ENCODE results near the gene FSHR. TPM values are rescaled to one million over a fixed set of nuclear protein-coding genes. Genes with fewer than 3 reads are reported as not detected.

FSHR gene
- total RNA-seq, 1 donor from 2014 or later = not detected

GRCh38 chr2:49043405-49043982 lies 110.8 kb downstream of the FSHR start:
- Mint-ChIP-seq H3K27me3 (ENCODE audit: low read depth) (no peaks in the 10 kb centered on the region), H3K4me3 (ENCODE audit: low read depth) (no peak overlapping the region), H3K27ac (no peak overlapping the region), H3K9me3 (no peaks in the 10 kb centered on the region), H3K36me3 (ENCODE audit: low read depth) (no peaks in the 10 kb centered on the region), H3K4me1 (ENCODE audit: low read depth) (no peaks in the 10 kb centered on the region)
- intact Hi-C loops (cut with micrococcal nuclease) = no loop called here
- no peak for DNase-seq (ENCODE audit: low spot score)

GRCh38 chr2:49042488-49042887 lies 111.8 kb downstream of the FSHR start:
- no peaks in the 10 kb centered on the region for H3K27me3 Mint-ChIP-seq (ENCODE audit: low read depth)
- no peaks in the 10 kb centered on the region for H3K9me3 Mint-ChIP-seq
- no peaks in the 10 kb centered on the region for H3K36me3 Mint-ChIP-seq (ENCODE audit: low read depth)
- no peak for DNase-seq (ENCODE audit: low spot score)
- intact Hi-C loops (cut with micrococcal nuclease) = no loop called here
- no peak overlapping the region for H3K27ac Mint-ChIP-seq
- no peak overlapping the region for H3K4me3 Mint-ChIP-seq (ENCODE audit: low read depth)
- H3K4me1 Mint-ChIP-seq (ENCODE audit: low read depth) = no peaks in the 10 kb centered on the region

- H3K27ac Mint-ChIP-seq = no peak overlapping the region
- no peak overlapping the region for H3K4me3 Mint-ChIP-seq (ENCODE audit: low read depth)
- no peak for DNase-seq (ENCODE audit: low spot score)
- intact Hi-C loops (cut with micrococcal nuclease) = no loop called here
- H3K4me1 Mint-ChIP-seq (ENCODE audit: low read depth) = no peaks in the 10 kb centered on the region
- H3K9me3 Mint-ChIP-seq = no peaks in the 10 kb centered on the region
- no peaks in the 10 kb centered on the region for H3K36me3 Mint-ChIP-seq (ENCODE audit: low read depth)
- H3K27me3 Mint-ChIP-seq (ENCODE audit: low read depth) = no peaks in the 10 kb centered on the region
Observed at GRCh38 chr2:49041061-49041460, 113.3 kb downstream of the FSHR start.

GRCh38 chr2:49037197-49037596 lies 117.1 kb downstream of the FSHR start:
- H3K27ac Mint-ChIP-seq = no peak overlapping the region
- H3K36me3 Mint-ChIP-seq (ENCODE audit: low read depth) = no peaks in the 10 kb centered on the region
- DNase-seq (ENCODE audit: low spot score) = no peak
- intact Hi-C loops (cut with micrococcal nuclease) = no loop called here
- no peak overlapping the region for H3K4me3 Mint-ChIP-seq (ENCODE audit: low read depth)
- H3K9me3 Mint-ChIP-seq = no peaks in the 10 kb centered on the region
- no peaks in the 10 kb centered on the region for H3K27me3 Mint-ChIP-seq (ENCODE audit: low read depth)
- no peaks in the 10 kb centered on the region for H3K4me1 Mint-ChIP-seq (ENCODE audit: low read depth)

- DNase-seq (ENCODE audit: low spot score) = no peak
- Mint-ChIP-seq H3K4me3 (ENCODE audit: low read depth) (no peak overlapping the region), H3K36me3 (ENCODE audit: low read depth) (no peaks in the 10 kb centered on the region), H3K27me3 (ENCODE audit: low read depth) (no peaks in the 10 kb centered on the region), H3K4me1 (ENCODE audit: low read depth) (no peaks in the 10 kb centered on the region), H3K27ac (no peak overlapping the region), H3K9me3 (no peaks in the 10 kb centered on the region)
- intact Hi-C loops (cut with micrococcal nuclease) = no loop called here
Observed at GRCh38 chr2:49035481-49035880, 118.8 kb downstream of the FSHR start.

- no peak for DNase-seq (ENCODE audit: low spot score)
- H3K27ac Mint-ChIP-seq = no peak overlapping the region
- intact Hi-C loops (cut with micrococcal nuclease) = no loop called here
- H3K4me1 Mint-ChIP-seq (ENCODE audit: low read depth) = no peaks in the 10 kb centered on the region
- no peak overlapping the region for H3K4me3 Mint-ChIP-seq (ENCODE audit: low read depth)
- H3K36me3 Mint-ChIP-seq (ENCODE audit: low read depth) = no peaks in the 10 kb centered on the region
- no peaks in the 10 kb centered on the region for H3K27me3 Mint-ChIP-seq (ENCODE audit: low read depth)
- no peaks in the 10 kb centered on the region for H3K9me3 Mint-ChIP-seq
Observed at GRCh38 chr2:49033394-49034185, 120.7 kb downstream of the FSHR start.

- H3K4me1 Mint-ChIP-seq (ENCODE audit: low read depth) = no peaks in the 10 kb centered on the region
Observed at GRCh38 chr2:49032936-49033335, 121.4 kb downstream of the FSHR start.

GRCh38 chr2:49032126-49032525 lies 122.2 kb downstream of the FSHR start:
- no peak for DNase-seq (ENCODE audit: low spot score)
- intact Hi-C loops (cut with micrococcal nuclease) = no loop called here
- Mint-ChIP-seq H3K4me1 (ENCODE audit: low read depth) (no peaks in the 10 kb centered on the region), H3K4me3 (ENCODE audit: low read depth) (no peak overlapping the region), H3K27ac (no peak overlapping the region), H3K27me3 (ENCODE audit: low read depth) (no peaks in the 10 kb centered on the region), H3K36me3 (ENCODE audit: low read depth) (no peaks in the 10 kb centered on the region), H3K9me3 (no peaks in the 10 kb centered on the region)

More at GRCh38 chr2:49032936-49033335, 121.4 kb downstream of the FSHR start:
- no peaks in the 10 kb centered on the region for H3K9me3 Mint-ChIP-seq
- intact Hi-C loops (cut with micrococcal nuclease) = no loop called here
- H3K4me3 Mint-ChIP-seq (ENCODE audit: low read depth) = no peak overlapping the region
- no peaks in the 10 kb centered on the region for H3K27me3 Mint-ChIP-seq (ENCODE audit: low read depth)
- H3K27ac Mint-ChIP-seq = no peak overlapping the region
- no peaks in the 10 kb centered on the region for H3K36me3 Mint-ChIP-seq (ENCODE audit: low read depth)
- DNase-seq (ENCODE audit: low spot score) = no peak

GRCh38 chr2:49029406-49029805 lies 124.9 kb downstream of the FSHR start:
- Mint-ChIP-seq H3K4me3 (ENCODE audit: low read depth) (no peak overlapping the region), H3K9me3 (no peaks in the 10 kb centered on the region), H3K27ac (no peak overlapping the region), H3K27me3 (ENCODE audit: low read depth) (no peaks in the 10 kb centered on the region), H3K4me1 (ENCODE audit: low read depth) (no peaks in the 10 kb centered on the region), H3K36me3 (ENCODE audit: low read depth) (no peaks in the 10 kb centered on the region)
- intact Hi-C loops (cut with micrococcal nuclease) = no loop called here
- no peak for DNase-seq (ENCODE audit: low spot score)

- no peak overlapping the region for H3K27ac Mint-ChIP-seq
- DNase-seq (ENCODE audit: low spot score) = no peak
- H3K9me3 Mint-ChIP-seq = no peaks in the 10 kb centered on the region
- H3K4me3 Mint-ChIP-seq (ENCODE audit: low read depth) = no peak overlapping the region
- H3K27me3 Mint-ChIP-seq (ENCODE audit: low read depth) = no peaks in the 10 kb centered on the region
- intact Hi-C loops (cut with micrococcal nuclease) = no loop called here
- no peaks in the 10 kb centered on the region for H3K4me1 Mint-ChIP-seq (ENCODE audit: low read depth)
- H3K36me3 Mint-ChIP-seq (ENCODE audit: low read depth) = no peaks in the 10 kb centered on the region
Observed at GRCh38 chr2:49028101-49028500, 126.2 kb downstream of the FSHR start.

- H3K9me3 Mint-ChIP-seq = no peaks in the 10 kb centered on the region
- no peaks in the 10 kb centered on the region for H3K4me1 Mint-ChIP-seq (ENCODE audit: low read depth)
- no peak overlapping the region for H3K4me3 Mint-ChIP-seq (ENCODE audit: low read depth)
- DNase-seq (ENCODE audit: low spot score) = no peak
- H3K36me3 Mint-ChIP-seq (ENCODE audit: low read depth) = no peaks in the 10 kb centered on the region
- no peaks in the 10 kb centered on the region for H3K27me3 Mint-ChIP-seq (ENCODE audit: low read depth)
- no peak overlapping the region for H3K27ac Mint-ChIP-seq
- intact Hi-C loops (cut with micrococcal nuclease) = no loop called here
Observed at GRCh38 chr2:49026706-49027105, 127.6 kb downstream of the FSHR start.

GRCh38 chr2:49021271-49021670 lies 133.0 kb downstream of the FSHR start:
- H3K4me1 Mint-ChIP-seq (ENCODE audit: low read depth) = no peaks in the 10 kb centered on the region

GRCh38 chr2:49005261-49005660 lies 149.1 kb downstream of the FSHR start:
- Mint-ChIP-seq H3K9me3 (no peaks in the 10 kb centered on the region), H3K36me3 (ENCODE audit: low read depth) (no peaks in the 10 kb centered on the region), H3K4me1 (ENCODE audit: low read depth) (no peaks in the 10 kb centered on the region), H3K27ac (no peak overlapping the region), H3K4me3 (ENCODE audit: low read depth) (no peak overlapping the region), H3K27me3 (ENCODE audit: low read depth) (no peaks in the 10 kb centered on the region)
- no peak for DNase-seq (ENCODE audit: low spot score)
- intact Hi-C loops (cut with micrococcal nuclease) = no loop called here

More at GRCh38 chr2:49021271-49021670, 133.0 kb downstream of the FSHR start:
- H3K36me3 Mint-ChIP-seq (ENCODE audit: low read depth) = no peaks in the 10 kb centered on the region
- no peaks in the 10 kb centered on the region for H3K27me3 Mint-ChIP-seq (ENCODE audit: low read depth)
- H3K4me3 Mint-ChIP-seq (ENCODE audit: low read depth) = no peak overlapping the region
- intact Hi-C loops (cut with micrococcal nuclease) = no loop called here
- no peaks in the 10 kb centered on the region for H3K9me3 Mint-ChIP-seq
- no peak overlapping the region for H3K27ac Mint-ChIP-seq
- DNase-seq (ENCODE audit: low spot score) = no peak

Data from activated T-helper 2 cell treated with anti-CD3 and anti-CD28 coated beads, Interferon-gamma antibody, Interleukin-2, Interleukin-4, amounts not matched to agents 10 μg/mL and 5 μg/mL and 100 μg/mL, durations not matched to agents 14 hours and 24 hours and 36 hours (primary cell).